Calu3 (cell line): ENCODE results near the gene C9orf43. TPM values are rescaled to one million over a fixed set of nuclear protein-coding genes. Genes with fewer than 3 reads are reported as not detected.

Experiments
- Bru-seq: library from RNA; stranded (reverse); fragments of 400-500 nt; gene quantifications from one replicate; lab custom pipeline; 2021; lab: Mats Ljungman, UMichigan
- BruChase-seq, 2 experiments: library from RNA; stranded (reverse); fragments of 400-500 nt; gene quantifications; one replicate each; lab custom pipeline; 2021; lab: Mats Ljungman, UMichigan
- BruUV-seq: library from RNA; stranded (reverse); fragments of 400-500 nt; replicated peaks from 2 replicates; lab custom pipeline; 2021; lab: Mats Ljungman, UMichigan
- CTCF ChIA-PET: fragments of 300-600 bp; sonication (Branson Sonifier 250); formaldehyde crosslinking; loops from one replicate; lab custom pipeline; 2022; ENCODE audit warnings: antibody characterized with exemption; lab: Charles Lee
- DNase-seq: peaks from one replicate; pipeline ENCODE4 v3.0.0; 2022
- H3K27ac Mint-ChIP-seq: one replicate; pipeline ENCODE4 v1.8.0; 2022; ENCODE audit warnings: mixed read lengths; ENCODE audit not compliant: unreplicated experiment
- H3K27me3 Mint-ChIP-seq: one replicate; pipeline ENCODE4 v1.8.0; 2022; ENCODE audit warnings: mixed read lengths; ENCODE audit not compliant: unreplicated experiment
- H3K36me3 Mint-ChIP-seq: one replicate; pipeline ENCODE4 v1.8.0; 2022; ENCODE audit warnings: mild to moderate bottlenecking, moderate library complexity, mixed read lengths; ENCODE audit not compliant: insufficient read depth, unreplicated experiment
- H3K4me1 Mint-ChIP-seq: one replicate; pipeline ENCODE4 v1.8.0; 2022; ENCODE audit warnings: mild to moderate bottlenecking, low read depth, mixed read lengths; ENCODE audit not compliant: unreplicated experiment
- H3K4me3 Mint-ChIP-seq: one replicate; pipeline ENCODE4 v1.8.0; 2022; ENCODE audit warnings: mild to moderate bottlenecking, low read depth, moderate library complexity, mixed read lengths; ENCODE audit not compliant: unreplicated experiment
- H3K9me3 Mint-ChIP-seq: one replicate; pipeline ENCODE4 v1.8.0; 2022; ENCODE audit warnings: low read depth, mixed read lengths; ENCODE audit not compliant: unreplicated experiment
- CTCF ChIP-seq: fragments of 200-600 bp; IDR thresholded peaks from one replicate; pipeline ENCODE4 v1.8.0; 2022; ENCODE audit warnings: antibody characterized with exemption; ENCODE audit not compliant: unreplicated experiment
- intact Hi-C: fragments of 100-400 bp; cut with micrococcal nuclease; formaldehyde crosslinking; loops from one replicate; pipeline ENCODE4 v1.10.0; 2022; ENCODE audit not compliant: unreplicated experiment
- long read RNA-seq: library from polyadenylated mRNA; stranded (forward); transcript quantifications from one replicate; pipeline ENCODE4 v2.0.0, GENCODE V29; 2022
- total RNA-seq: library from RNA; stranded (reverse); gene quantifications from 2 replicates; pipeline ENCODE4 v1.2.3, GENCODE V29; 2022

Gene C9orf43, protein sequence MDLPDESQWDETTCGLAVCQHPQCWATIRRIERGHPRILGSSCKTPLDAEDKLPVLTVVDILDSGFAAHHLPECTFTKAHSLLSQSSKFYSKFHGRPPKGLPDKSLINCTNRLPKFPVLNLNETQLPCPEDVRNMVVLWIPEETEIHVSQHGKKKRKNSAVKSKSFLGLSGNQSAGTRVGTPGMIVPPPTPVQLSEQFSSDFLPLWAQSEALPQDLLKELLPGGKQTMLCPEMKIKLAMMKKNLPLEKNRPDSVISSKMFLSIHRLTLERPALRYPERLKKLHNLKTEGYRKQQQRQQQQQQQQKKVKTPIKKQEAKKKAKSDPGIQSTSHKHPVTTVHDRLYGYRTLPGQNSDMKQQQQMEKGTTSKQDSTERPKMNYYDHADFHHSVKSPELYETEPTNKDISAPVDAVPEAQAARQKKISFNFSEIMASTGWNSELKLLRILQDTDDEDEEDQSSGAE
- total RNA-seq (0.33 and 0.51 TPM in 2 replicates), Bru-seq, nascent RNA (percentile 33 among the genes with signal in this experiment), BruChase-seq, experiment 1, labeled RNA remaining after a 6-hour chase (percentile 29 among the genes with signal in this experiment), BruChase-seq, experiment 2, labeled RNA remaining after a 2-hour chase (percentile 32 among the genes with signal in this experiment)
- long read RNA-seq, partial matches to known transcripts: 0 of 1 reads
- long read RNA-seq, other reads (novel, unspliced or antisense): 1 of 1 reads

GRCh38 chr9:113410207-113410864 is at the start of gene C9orf43, which contains the start of gene POLE3:
Gene C9orf43, plus strand, starts transcription at chr9:113410747. Its CDS starts 2,747 bp downstream, at chr9:113413494.
Gene POLE3, minus strand, starts transcription at chr9:113410675. Its CDS starts 382 bp downstream, at chr9:113410293.
- CTCF ChIA-PET: interaction anchor here (0.7 to 1.3 kb wide), 5 partner anchors 9 to 248 kb away, joined by 3 to 8 read pairs (median 3); partner anchors contain the start of gene ALAD
- intact Hi-C loops: no loop called here
- TF ChIP-seq CTCF: no peak
- DNase-seq: peak; percentile 89
- BruUV-seq: no TSS peak
- peak within 1 kb of the TSS; percentile 95 for H3K4me3 Mint-ChIP-seq
- H3K27ac Mint-ChIP-seq: peak within 1 kb of the TSS; percentile 97
- H3K36me3 Mint-ChIP-seq: peaks cover 31% of the 10 kb centered on the region
- peaks cover 9% of the 10 kb centered on the region for H3K4me1 Mint-ChIP-seq
- H3K27me3 Mint-ChIP-seq: no peaks in the 10 kb centered on the region
- H3K9me3 Mint-ChIP-seq: no peaks in the 10 kb centered on the region

DNA sequence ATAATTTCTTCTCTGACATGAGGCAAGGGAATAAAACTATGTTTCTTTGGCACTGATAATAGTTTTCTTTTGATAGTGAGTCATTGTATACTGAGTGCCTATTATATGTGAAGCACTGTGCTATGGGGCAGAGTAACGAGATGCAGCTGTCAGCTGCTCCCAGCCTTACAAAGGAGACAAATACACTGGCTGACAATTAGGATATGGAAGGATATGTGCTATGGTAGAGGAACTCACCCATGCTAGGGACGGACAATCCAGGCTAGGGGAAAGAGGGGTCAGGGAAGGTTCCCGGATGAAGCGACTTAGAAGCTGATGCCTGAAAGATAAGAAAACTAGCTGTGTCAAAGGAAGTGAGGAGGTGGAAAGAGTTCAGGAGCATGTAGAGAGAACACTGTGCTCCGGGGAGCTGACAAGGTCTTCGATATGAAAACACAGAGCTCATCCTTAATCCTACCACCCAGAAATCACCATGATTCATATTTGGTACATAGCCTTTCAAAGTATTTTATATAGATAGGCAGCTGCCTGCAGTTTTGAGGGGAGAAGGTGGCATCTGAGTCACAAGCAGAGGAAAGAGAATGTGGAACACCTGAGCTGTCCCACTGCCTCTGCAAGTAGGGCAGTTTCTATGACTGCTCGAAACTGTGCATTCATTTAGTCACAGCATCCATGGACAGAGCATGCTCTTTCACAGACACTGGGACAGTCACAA is 49.1 kb upstream of the C9orf43 start:
- Mint-ChIP-seq H3K4me3 (no peak overlapping the region), H3K27me3 (no peaks in the 10 kb centered on the region), H3K4me1 (no peaks in the 10 kb centered on the region), H3K36me3 (no peaks in the 10 kb centered on the region), H3K9me3 (no peaks in the 10 kb centered on the region), H3K27ac (no peak overlapping the region)
- TF ChIP-seq CTCF: no peak
- CTCF ChIA-PET: interaction anchor here (0.6 kb wide), 1 partner anchor 44 kb away, joined by 3 read pairs; no protein-coding TSS in a partner anchor
- intact Hi-C loops: no loop called here
- no peak for DNase-seq
- BruUV-seq: no TSS peak

DNA sequence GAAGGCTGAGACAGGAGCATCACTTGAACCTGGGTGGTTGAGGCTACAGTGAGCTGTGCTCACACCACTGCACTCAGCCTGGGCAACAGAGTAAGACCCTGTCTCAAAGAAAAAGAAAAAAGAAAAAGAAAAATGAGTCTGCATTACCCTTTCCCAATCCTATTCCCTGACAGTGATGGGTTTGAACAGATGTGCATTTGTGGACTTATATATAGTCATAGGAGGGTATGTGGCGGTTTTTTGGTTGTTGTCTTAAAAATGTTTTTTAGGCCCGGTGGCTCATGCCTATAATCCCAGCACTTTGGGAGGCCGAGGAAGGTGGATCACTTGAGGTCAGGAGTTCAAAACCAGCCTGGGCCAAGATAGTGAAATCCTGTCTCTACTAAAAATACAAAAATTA is 47.2 kb upstream of the C9orf43 start:
- Mint-ChIP-seq H3K9me3 (no peaks in the 10 kb centered on the region), H3K4me1 (no peaks in the 10 kb centered on the region), H3K27me3 (no peaks in the 10 kb centered on the region), H3K27ac (no peak overlapping the region), H3K36me3 (no peaks in the 10 kb centered on the region), H3K4me3 (no peak overlapping the region)
- no peak for TF ChIP-seq CTCF
- no peak for DNase-seq
- intact Hi-C loops: no loop called here
- no TSS peak for BruUV-seq
- CTCF ChIA-PET: interaction anchor here (0.6 kb wide), 1 partner anchor 62 kb away, joined by 4 read pairs; no protein-coding TSS in a partner anchor
